ENCODE measurements around the gene AFG1L. TPM values are rescaled to one million over a fixed set of nuclear protein-coding genes. Genes with fewer than 3 reads are reported as not detected.

The AFG1L gene
- total RNA-seq, 1 donor from 2014 or later: 9.3 TPM

- TF ChIP-seq CTCF (IDR thresholded peaks at IDR 0.05; ENCODE audit: unreplicated experiment): no peak
- peaks cover 29% of the 10 kb centered on the region for H3K4me1 Mint-ChIP-seq
- DNase-seq (ENCODE audit: low spot score in 2 of 2, unreplicated experiment in 2 of 2): no peak
- H3K4me3 Mint-ChIP-seq: no peak overlapping the region
- H3K9me3 Mint-ChIP-seq: no peaks in the 10 kb centered on the region
- no peaks in the 10 kb centered on the region for H3K27me3 Mint-ChIP-seq (ENCODE audit: low read depth)
- H3K36me3 Mint-ChIP-seq: peaks cover 5% of the 10 kb centered on the region
- H3K27ac Mint-ChIP-seq: no peak overlapping the region
These were observed 226.8 kb downstream of the AFG1L start for GRCh38 chr6:108521616-108522107.

DNA sequence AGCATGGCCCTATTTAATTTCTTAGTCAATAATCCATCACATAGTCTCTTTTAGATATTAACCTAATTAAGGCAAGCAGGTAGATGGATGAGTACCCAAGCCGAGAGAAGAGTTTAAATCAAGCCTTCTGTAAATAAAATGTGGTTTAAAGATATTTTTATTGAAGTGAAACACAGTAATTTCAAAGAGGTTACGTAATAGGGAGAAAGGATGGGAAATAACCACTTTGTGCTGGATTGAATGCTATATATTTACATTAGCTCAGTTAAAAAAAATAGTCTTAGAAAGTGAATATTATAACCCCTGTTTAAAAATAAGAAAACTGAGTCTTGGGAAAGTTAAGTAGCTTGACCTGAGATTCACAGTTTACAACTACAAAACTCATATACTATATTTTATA, 228.8 kb downstream of the AFG1L start:
- Mint-ChIP-seq H3K27ac (no peak overlapping the region), H3K9me3 (no peaks in the 10 kb centered on the region), H3K27me3 (ENCODE audit: low read depth) (no peaks in the 10 kb centered on the region), H3K4me1 (peaks cover 29% of the 10 kb centered on the region), H3K36me3 (peaks cover 5% of the 10 kb centered on the region), H3K4me3 (no peak overlapping the region)
- no peak for TF ChIP-seq CTCF (IDR thresholded peaks at IDR 0.05; ENCODE audit: unreplicated experiment)
- no peak for DNase-seq (ENCODE audit: low spot score in 2 of 2, unreplicated experiment in 2 of 2)

- peaks cover 29% of the 10 kb centered on the region for H3K4me1 Mint-ChIP-seq
- no peaks in the 10 kb centered on the region for H3K9me3 Mint-ChIP-seq
- no peak for TF ChIP-seq CTCF (IDR thresholded peaks at IDR 0.05; ENCODE audit: unreplicated experiment)
- peak overlapping the region; percentile 84 for H3K27ac Mint-ChIP-seq
- no peaks in the 10 kb centered on the region for H3K27me3 Mint-ChIP-seq (ENCODE audit: low read depth)
- DNase-seq (ENCODE audit: low spot score in 2 of 2, unreplicated experiment in 2 of 2): no peak
- peaks cover 5% of the 10 kb centered on the region for H3K36me3 Mint-ChIP-seq
- H3K4me3 Mint-ChIP-seq: no peak overlapping the region
These were observed 229.8 kb downstream of the AFG1L start for GRCh38 chr6:108524528-108525248.

DNA sequence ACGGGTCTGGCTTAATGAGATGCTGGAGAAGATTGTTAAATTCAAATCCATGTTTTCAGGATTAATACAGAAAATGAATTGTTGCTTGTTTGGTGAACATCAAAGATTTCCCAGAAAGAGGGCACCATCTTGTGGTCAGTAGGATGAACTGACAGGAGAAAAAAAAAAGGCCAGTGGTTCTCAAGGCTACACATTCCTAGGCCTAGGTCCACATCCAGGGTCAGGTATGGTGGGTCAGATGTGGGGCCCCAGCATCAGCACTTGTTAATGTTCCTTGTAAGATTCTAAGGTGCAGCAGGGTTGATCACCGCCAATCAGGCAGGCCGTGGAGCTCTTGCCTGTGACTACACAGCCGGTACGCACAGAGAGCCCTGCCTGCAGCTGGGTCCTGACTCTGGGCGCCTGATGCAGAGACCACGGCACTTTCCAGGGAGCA, 231.9 kb downstream of the AFG1L start:
- no peak for DNase-seq (ENCODE audit: low spot score in 2 of 2, unreplicated experiment in 2 of 2)
- H3K9me3 Mint-ChIP-seq: no peaks in the 10 kb centered on the region
- no peak overlapping the region for H3K27ac Mint-ChIP-seq
- H3K4me3 Mint-ChIP-seq: no peak overlapping the region
- no peaks in the 10 kb centered on the region for H3K27me3 Mint-ChIP-seq (ENCODE audit: low read depth)
- peaks cover 29% of the 10 kb centered on the region for H3K4me1 Mint-ChIP-seq
- peak; percentile 88 for TF ChIP-seq CTCF (IDR thresholded peaks at IDR 0.05; ENCODE audit: unreplicated experiment)
- H3K36me3 Mint-ChIP-seq: peaks cover 2% of the 10 kb centered on the region

GRCh38 chr6:108528878-108529277, 234.0 kb downstream of the AFG1L start:
- Mint-ChIP-seq H3K4me3 (no peak overlapping the region), H3K36me3 (no peaks in the 10 kb centered on the region), H3K27ac (no peak overlapping the region), H3K27me3 (ENCODE audit: low read depth) (no peaks in the 10 kb centered on the region), H3K4me1 (peaks cover 24% of the 10 kb centered on the region), H3K9me3 (no peaks in the 10 kb centered on the region)
- TF ChIP-seq CTCF (IDR thresholded peaks at IDR 0.05; ENCODE audit: unreplicated experiment): no peak
- DNase-seq (ENCODE audit: low spot score in 2 of 2, unreplicated experiment in 2 of 2): no peak

All from mesothelial cell of epicardium (in vitro differentiated cells).